Gastrocnemius medialis (tissue), 4 donors: ENCODE results near the gene HTRA3.

ENCODE experiments used
- POLR2A ChIP-seq, 2 donors: fragments of 450-650 bp; IDR thresholded peaks; one replicate each; pipeline ENCODE4 v1.6.1; 2017; ENCODE audit warnings: antibody characterized with exemption in 2 of 2, mild to moderate bottlenecking in 2 of 2, moderate library complexity in 2 of 2
- TF ChIP-seq, protein P1 (sequence below), 5 experiments: fragments of 450-650 bp in 3 of 5; fragments of 200-600 bp in 2 of 5; sonication (generic) in 2 of 5; IDR thresholded peaks in 4 of 5; conservative IDR thresholded peaks in 1 of 5; 1 replicate in 4 of 5; 2 replicates in 1 of 5; pipeline ENCODE4 v1.5.1; 2016 to 2019; ENCODE audit warnings: antibody characterized with exemption in 5 of 5, mild to moderate bottlenecking in 3 of 5, moderate library complexity in 3 of 5

DNA sequence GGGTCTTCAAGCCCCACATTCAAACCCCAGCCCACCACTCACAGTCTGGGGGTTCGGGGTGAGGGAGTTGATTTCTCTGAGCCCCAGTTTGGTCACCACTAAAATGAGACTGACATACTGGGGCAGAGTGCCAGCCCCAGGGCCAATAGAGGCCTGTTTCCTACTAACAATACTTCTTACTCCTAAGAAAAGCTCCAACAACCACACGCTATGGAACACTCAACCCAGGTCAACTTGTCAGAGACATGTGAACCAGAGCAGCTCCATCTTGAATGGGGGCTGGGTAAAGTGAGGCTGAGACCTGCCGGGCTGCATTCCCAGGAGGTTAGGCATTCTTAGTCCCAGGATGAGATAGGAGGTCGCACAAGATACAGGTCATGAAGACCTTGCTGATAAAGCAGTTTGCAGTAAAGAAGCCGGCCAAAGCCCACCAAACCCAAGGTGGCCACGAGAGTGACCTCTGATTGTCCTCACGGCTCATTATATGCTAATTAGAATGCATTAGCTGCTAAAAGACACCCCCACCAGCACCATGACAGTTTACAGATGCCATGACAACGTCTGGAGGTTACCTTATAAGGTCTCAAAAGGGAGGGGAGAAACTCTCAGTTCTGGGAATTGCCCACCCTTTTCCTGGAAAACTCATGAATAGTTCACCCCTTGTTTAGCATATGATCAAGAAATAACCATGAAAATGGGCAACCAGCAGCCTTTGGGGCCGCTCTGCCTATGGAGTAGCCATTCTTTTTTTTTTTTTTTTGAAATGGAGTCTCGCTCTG lies 26.6 kb upstream of the HTRA3 start:
- TF ChIP-seq, protein P1, sequence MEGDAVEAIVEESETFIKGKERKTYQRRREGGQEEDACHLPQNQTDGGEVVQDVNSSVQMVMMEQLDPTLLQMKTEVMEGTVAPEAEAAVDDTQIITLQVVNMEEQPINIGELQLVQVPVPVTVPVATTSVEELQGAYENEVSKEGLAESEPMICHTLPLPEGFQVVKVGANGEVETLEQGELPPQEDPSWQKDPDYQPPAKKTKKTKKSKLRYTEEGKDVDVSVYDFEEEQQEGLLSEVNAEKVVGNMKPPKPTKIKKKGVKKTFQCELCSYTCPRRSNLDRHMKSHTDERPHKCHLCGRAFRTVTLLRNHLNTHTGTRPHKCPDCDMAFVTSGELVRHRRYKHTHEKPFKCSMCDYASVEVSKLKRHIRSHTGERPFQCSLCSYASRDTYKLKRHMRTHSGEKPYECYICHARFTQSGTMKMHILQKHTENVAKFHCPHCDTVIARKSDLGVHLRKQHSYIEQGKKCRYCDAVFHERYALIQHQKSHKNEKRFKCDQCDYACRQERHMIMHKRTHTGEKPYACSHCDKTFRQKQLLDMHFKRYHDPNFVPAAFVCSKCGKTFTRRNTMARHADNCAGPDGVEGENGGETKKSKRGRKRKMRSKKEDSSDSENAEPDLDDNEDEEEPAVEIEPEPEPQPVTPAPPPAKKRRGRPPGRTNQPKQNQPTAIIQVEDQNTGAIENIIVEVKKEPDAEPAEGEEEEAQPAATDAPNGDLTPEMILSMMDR (IDR thresholded peaks at IDR 0.05 in 4 of 5, conservative IDR thresholded peaks at IDR 0.05 in 1 of 5) = no peak
- TF ChIP-seq POLR2A (IDR thresholded peaks at IDR 0.05) = no peak
